Parathyroid adenoma (tissue), 2 donors: ENCODE data around the gene NLRP9.
A peak's percentile ranks its signal among the peaks of the same experiment; 100 is the strongest.

Source experiments
- H2AFZ ChIP-seq: fragments of 300-600 bp; sonication (generic); one replicate; pipeline ENCODE4 v1.7.0; 2017; ENCODE audit warnings: antibody characterized with exemption, mild to moderate bottlenecking
- H3K27ac ChIP-seq: fragments of 300-600 bp; sonication (generic); one replicate; pipeline ENCODE4 v1.7.0; 2017
- H3K27me3 ChIP-seq: fragments of 300-600 bp; sonication (generic); one replicate; pipeline ENCODE4 v1.7.0; 2017; ENCODE audit warnings: low read length; ENCODE audit not compliant: control insufficient read depth, insufficient read depth
- H3K36me3 ChIP-seq: fragments of 300-600 bp; sonication (generic); one replicate; pipeline ENCODE4 v1.7.0; 2017; ENCODE audit warnings: low read length; ENCODE audit not compliant: control insufficient read depth, insufficient read depth
- H3K4me1 ChIP-seq: fragments of 300-600 bp; sonication (generic); one replicate; pipeline ENCODE4 v1.7.0; 2017; ENCODE audit warnings: control low read depth
- H3K4me2 ChIP-seq: fragments of 300-600 bp; sonication (generic); one replicate; pipeline ENCODE4 v1.7.0; 2017; ENCODE audit warnings: low read length
- H3K4me3 ChIP-seq: fragments of 300-600 bp; sonication (generic); one replicate; pipeline ENCODE4 v1.7.0; 2017; ENCODE audit warnings: low read depth, low read length
- H3K79me2 ChIP-seq: fragments of 300-600 bp; sonication (generic); one replicate; pipeline ENCODE4 v1.7.0; 2017; ENCODE audit warnings: control low read depth
- H3K9ac ChIP-seq: fragments of 300-600 bp; sonication (generic); one replicate; pipeline ENCODE4 v1.7.0; 2017; ENCODE audit warnings: mild to moderate bottlenecking
- H3K9me3 ChIP-seq: fragments of 300-600 bp; sonication (generic); one replicate; pipeline ENCODE4 v1.7.0; 2017; ENCODE audit warnings: low read length; ENCODE audit not compliant: control insufficient read depth
- TF ChIP-seq, protein P1 (sequence below): fragments of 300-600 bp; sonication (generic); IDR thresholded peaks from one replicate; pipeline ENCODE4 v1.7.0; 2017; ENCODE audit warnings: antibody characterized with exemption, mild to moderate bottlenecking
- donor health status: primary hyperparathyroidism.

NLRP9 gene

DNA sequence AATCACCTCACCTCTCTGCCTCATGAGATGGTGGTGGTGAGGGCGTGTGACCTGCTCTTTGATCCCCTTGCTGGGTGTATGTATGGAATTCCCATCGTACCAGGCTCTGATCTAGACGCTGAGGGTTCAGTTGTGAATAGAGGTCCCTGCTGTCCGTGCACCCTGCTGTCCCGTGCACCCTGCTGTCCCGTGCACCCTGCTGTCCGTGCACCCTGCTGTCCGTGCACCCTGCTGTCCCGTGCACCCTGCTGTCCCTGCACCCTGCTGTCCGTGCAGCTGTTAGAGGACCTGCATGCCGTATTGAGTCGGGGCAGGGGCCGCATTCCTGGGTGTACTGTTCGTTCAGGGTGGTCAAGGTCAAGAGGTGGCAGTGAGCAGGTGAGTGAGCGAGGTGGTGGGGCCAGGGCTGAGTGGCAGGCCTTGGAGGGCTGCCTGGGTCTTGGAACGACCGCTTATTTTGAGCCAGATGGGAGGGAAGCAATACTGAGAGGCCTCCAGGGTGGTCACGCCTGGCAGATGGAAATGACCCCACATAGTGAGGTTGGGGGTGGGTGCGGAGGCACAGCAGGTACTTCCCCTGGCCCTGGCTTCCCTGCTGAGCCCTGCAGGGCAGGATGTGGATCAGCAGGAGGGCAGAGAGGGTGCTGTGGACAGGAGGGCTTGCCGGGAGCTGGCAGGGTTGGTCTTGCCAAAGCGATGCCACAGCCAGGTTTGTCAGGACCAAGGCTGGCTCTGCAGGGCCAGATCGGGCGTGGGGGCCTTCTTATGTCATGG lies 67.7 kb downstream of the NLRP9 start:
- no peaks in the 10 kb centered on the region for H3K36me3 ChIP-seq

DNA sequence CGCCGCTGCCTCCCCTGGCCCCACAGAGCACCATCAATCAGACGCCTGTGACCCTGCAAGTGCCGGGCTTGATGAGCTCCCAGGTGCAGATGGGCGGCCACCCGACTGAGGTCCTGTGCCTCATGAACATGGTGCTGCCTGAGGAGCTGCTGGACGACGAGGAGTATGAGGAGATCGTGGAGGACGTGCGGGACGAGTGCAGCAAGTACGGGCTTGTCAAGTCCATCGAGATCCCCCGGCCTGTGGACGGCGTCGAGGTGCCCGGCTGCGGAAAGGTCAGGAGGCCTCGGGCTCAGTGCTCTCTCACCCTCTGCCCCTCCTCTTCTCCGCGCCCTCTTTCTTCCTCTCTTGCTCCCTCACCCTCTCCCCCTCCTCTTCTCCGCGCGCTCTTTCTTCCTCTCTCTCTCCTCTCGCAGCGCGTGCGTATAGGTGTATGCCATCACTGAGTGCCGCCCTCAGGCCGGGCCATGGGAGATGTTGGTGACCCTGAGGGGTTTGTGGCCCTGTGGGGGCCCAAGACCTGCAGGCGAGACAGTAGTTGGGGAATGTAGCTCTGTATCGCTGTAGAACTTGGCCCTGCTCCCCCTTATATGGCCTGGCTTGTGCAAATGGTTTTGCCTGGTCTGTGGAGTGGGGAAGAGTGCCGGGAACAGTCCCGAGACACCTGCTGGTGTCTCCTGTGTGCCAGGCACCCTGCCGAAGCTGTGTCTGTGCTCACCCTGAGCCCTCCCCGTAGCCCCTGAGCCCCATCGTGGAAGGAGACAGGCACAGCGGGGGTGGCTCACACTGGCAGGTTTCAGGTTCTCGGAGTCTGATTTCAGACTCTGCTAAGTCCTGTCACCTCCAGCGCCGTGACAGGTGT lies 68.6 kb downstream of the NLRP9 start:
- Histone ChIP-seq H3K27ac (no peak overlapping the region), H3K4me2 (no peak overlapping the region), H3K9ac (no peak overlapping the region), H3K79me2 (peaks cover 49% of the 10 kb centered on the region), H3K27me3 (no peaks in the 10 kb centered on the region), H3K4me3 (no peak overlapping the region), H3K36me3 (no peaks in the 10 kb centered on the region), H2AFZ (no peak overlapping the region), H3K9me3 (no peaks in the 10 kb centered on the region), H3K4me1 (peaks cover 8% of the 10 kb centered on the region)
- TF ChIP-seq, protein P1, sequence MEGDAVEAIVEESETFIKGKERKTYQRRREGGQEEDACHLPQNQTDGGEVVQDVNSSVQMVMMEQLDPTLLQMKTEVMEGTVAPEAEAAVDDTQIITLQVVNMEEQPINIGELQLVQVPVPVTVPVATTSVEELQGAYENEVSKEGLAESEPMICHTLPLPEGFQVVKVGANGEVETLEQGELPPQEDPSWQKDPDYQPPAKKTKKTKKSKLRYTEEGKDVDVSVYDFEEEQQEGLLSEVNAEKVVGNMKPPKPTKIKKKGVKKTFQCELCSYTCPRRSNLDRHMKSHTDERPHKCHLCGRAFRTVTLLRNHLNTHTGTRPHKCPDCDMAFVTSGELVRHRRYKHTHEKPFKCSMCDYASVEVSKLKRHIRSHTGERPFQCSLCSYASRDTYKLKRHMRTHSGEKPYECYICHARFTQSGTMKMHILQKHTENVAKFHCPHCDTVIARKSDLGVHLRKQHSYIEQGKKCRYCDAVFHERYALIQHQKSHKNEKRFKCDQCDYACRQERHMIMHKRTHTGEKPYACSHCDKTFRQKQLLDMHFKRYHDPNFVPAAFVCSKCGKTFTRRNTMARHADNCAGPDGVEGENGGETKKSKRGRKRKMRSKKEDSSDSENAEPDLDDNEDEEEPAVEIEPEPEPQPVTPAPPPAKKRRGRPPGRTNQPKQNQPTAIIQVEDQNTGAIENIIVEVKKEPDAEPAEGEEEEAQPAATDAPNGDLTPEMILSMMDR, result no peak

More for the DNA sequence above, 67.7 kb downstream of the NLRP9 start:
- Histone ChIP-seq H3K9ac (no peak overlapping the region), H3K79me2 (peaks cover 50% of the 10 kb centered on the region), H2AFZ (no peak overlapping the region), H3K27me3 (no peaks in the 10 kb centered on the region), H3K4me2 (no peak overlapping the region), H3K27ac (peak overlapping the region; percentile 39), H3K9me3 (no peaks in the 10 kb centered on the region), H3K4me3 (no peak overlapping the region), H3K4me1 (peaks cover 8% of the 10 kb centered on the region)
- TF ChIP-seq, protein P1, result no peak

DNA sequence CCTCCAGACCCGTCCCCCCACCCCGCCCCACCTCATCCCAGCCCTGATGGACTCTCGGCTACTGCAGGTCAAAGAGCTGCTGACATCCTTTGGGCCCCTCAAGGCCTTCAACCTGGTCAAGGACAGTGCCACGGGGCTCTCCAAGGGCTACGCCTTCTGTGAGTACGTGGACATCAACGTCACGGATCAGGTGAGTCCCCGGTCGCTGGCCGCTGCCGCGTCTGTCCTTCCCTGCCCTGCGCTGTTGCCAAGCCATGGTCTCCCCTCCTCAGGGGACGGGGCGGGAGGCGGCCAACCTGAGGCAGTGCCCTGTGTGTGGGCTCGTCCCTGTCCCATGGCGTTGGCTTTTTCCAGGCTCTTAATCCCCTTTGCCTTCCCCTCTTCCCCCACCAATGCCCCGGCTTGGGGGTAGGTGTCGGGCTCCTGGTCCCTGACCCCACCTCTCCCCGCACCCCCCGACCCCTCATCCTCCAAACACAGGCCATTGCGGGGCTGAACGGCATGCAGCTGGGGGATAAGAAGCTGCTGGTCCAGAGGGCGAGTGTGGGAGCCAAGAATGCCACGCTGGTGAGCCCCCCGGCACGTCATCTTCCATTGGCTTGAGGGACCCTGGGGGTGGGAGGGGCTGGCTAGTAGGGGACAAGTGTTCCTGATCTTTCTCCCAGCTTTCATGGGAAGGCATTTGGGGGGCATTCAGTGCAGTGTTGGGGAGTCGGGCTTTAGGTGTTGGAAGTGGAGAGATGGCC lies 69.4 kb downstream of the NLRP9 start:
- H3K27me3 ChIP-seq, result no peaks in the 10 kb centered on the region
- peaks cover 5% of the 10 kb centered on the region for H3K4me1 ChIP-seq
- TF ChIP-seq, protein P1, result no peak
- H3K9me3 ChIP-seq, result no peaks in the 10 kb centered on the region
- H3K36me3 ChIP-seq, result no peaks in the 10 kb centered on the region
- no peak overlapping the region for H3K4me2 ChIP-seq
- no peak overlapping the region for H3K4me3 ChIP-seq
- no peak overlapping the region for H3K27ac ChIP-seq
- H3K9ac ChIP-seq, result no peak overlapping the region
- H2AFZ ChIP-seq, result no peak overlapping the region
- H3K79me2 ChIP-seq, result peaks cover 57% of the 10 kb centered on the region

GRCh38 chr19:55667958-55668357 lies 70.2 kb downstream of the NLRP9 start:
- TF ChIP-seq, protein P1, result no peak
- Histone ChIP-seq H3K27ac (no peak overlapping the region), H3K4me2 (no peak overlapping the region), H3K4me1 (peaks cover 5% of the 10 kb centered on the region), H3K36me3 (no peaks in the 10 kb centered on the region), H2AFZ (no peak overlapping the region), H3K27me3 (no peaks in the 10 kb centered on the region), H3K4me3 (no peak overlapping the region), H3K79me2 (peaks cover 65% of the 10 kb centered on the region), H3K9me3 (no peaks in the 10 kb centered on the region), H3K9ac (no peak overlapping the region)
